Measurements from ENCODE around the gene LIN7A.

LIN7A gene

GRCh38 chr12:80752464-80752863 is 185.3 kb downstream of the LIN7A start:
- DNase-seq (ENCODE audit: low spot score), result no peak

GRCh38 chr12:80749456-80749855 is 188.3 kb downstream of the LIN7A start:
- no peak for DNase-seq (ENCODE audit: low spot score)

DNA sequence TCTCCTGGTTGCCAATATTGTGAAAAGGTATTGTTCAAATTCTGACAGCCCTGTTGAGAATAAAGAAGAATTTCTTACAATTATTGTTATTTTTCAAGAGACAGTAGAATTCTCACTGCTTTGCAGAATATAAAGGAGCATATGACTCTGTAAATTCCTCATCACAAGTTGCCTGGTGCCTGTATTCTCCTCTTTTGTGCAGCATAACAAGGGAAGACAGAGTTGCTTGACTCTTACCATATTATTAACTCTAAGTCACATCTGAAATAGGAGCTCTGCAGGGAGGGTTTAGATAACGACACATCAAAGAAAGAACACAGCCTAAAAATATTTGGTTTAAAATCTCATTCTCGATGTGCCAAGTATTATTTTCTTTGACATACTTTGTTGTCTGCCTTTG is 189.9 kb downstream of the LIN7A start:
- no peak for DNase-seq (ENCODE audit: low spot score)

DNA sequence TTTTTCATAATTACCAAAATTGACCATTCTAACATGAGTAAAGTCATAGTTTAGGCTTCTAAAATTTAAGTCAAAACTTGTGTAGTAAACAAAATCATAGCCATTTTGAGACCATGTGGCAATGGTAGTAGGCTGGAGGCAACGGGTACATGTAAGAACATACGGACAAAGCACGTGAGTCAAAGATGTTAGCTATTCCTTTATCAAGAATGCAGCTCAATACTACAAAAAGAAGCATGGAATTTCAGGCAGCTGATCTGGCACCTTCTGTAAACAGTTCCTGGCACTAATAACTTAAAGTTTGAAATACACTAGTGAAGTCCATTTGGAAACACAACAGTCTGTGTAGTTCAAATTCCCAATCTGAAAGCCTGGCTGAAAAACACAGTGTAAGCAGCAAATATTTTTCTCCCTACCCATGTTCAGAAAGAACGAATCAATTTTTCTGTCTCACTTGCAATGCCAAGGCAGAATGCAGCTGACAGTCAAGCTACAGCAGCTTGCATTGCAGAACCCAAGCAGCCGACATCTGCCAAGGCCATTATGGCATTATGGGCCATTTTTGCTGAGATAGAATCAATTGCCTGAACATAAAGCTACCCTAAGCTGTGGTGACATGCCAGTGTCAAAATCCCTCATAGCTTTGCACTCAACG is 191.8 kb downstream of the LIN7A start:
- DNase-seq (ENCODE audit: low spot score), result no peak

All from HuH-7 (cell line).